Measurements from ENCODE around the gene FAM13A.

Gene FAM13A

GRCh38 chr4:88702782-88703181 lies 354.2 kb downstream of the FAM13A start:
- no peak for DNase-seq

DNA sequence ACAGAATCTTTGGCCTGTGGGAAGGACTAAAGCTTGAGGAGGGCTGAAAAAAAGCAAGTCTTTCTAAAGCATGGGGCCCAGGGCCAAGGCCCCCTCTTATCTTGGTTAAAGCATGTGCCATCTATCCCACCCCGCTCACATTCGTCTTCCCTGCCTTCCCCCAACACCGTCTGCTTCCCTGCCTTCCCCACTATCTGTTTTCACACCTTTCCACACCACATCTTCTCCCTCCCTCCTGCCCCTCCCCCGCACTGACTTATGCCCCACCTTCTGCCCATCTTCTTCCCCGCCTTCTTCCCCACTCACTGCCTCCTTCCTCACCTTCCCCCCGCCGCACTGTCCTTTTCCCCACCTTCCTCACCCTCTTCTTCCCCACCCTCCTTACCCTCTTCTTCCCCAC lies 358.5 kb downstream of the FAM13A start:
- no peak for DNase-seq

DNA sequence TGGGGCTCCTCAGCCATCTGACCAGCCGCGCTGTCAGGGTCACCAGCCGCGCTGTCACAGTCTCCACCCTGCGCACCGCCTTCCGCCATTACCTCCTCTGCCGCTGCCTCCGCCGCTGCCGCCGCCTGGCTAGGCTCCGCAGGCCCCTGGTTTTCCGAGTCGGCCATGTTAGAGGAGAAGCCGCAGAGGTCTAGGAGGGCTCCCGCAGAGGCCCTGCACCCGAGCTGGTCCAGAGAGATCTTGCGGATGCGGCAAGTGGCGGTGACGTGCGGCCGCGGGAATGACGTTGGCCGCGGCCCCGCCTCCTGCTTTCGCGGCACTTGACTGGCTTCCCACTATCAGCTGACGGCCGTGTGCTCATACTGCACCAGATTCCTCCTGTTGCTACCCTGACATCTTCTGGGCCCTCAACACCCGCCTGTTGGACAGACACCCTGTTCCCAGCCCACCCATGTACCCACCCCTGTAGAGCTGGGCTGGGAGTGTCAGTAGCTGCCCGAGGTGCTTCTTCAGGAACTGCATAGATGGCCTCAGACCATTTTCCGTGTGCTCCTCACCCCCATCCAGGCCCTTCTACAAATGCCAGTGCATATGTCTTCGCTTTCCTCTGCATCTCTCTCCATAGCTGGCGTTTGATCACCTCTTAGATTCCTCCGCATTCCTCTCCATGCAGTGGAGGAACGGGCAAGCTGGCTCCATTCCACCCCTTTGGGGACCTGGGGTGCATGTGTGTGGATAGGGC lies 359.2 kb downstream of the FAM13A start, which contains the start of gene NAP1L5:
TSS of gene NAP1L5 (minus strand) at position 242 of the 742 bp plus-strand sequence. CDS start at position 167, 75 bp downstream.
- DNase-seq = peak; percentile 40

DNA sequence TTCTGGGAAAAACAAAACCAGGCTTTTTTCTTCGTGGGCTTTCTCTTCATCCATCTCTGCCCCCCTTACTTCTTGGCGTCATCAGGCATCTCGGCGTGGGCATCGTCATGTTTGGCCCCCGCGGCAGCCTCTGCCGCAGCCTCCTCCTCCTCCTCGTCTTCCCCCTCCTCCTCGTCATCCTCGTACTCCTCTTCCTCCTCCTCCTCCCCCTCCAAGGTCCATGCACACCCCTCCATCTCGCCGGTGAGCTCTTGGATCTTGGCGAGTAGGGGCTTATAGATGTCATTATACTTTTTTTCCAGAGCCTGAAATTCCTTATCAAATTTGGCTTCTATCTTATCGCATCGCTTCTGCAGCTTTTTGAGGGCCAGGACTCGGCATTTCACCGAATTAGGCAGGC lies 359.8 kb downstream of the FAM13A start:
- DNase-seq = no peak

GRCh38 chr4:88696630-88697029 lies 360.4 kb downstream of the FAM13A start:
- no peak for DNase-seq

DNA sequence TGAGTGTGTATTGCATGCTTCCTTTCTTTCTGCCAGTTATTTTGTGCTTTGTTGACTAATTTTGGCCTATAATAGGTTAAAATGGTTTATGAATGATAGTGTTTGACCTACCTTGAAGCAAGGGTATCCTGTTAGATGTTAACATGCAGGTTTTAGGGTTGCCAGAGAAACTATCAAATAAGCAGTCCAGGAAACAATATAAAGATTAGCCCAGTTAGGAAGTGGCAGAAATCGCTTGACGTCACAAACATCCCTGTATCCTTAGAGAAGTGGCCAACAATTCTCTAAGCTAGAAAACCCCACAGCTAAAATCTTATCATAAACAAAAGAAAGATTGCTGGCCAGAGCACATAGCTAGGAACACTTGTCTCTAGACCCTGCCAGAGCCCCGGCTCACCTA lies 363.2 kb downstream of the FAM13A start:
- DNase-seq = no peak

GRCh38 chr4:88690355-88690754 lies 366.6 kb downstream of the FAM13A start:
- DNase-seq = no peak

GRCh38 chr4:88681209-88681608 lies 375.8 kb downstream of the FAM13A start:
- DNase-seq = no peak
